HPDE6-E6E7 (cell line): Measurements from ENCODE around the gene ALPK3.
"Not testable (repeated sequence)": the region's sequence is repeated elsewhere in the genome, so short reads cannot be mapped to it uniquely, and the experiment has no call there.

Experiments
- DNase-seq: peaks from one replicate; pipeline ENCODE4 v3.0.0; 2011; ENCODE audit warnings: missing footprints; ENCODE audit errors: extremely low spot score

ALPK3 gene

DNA sequence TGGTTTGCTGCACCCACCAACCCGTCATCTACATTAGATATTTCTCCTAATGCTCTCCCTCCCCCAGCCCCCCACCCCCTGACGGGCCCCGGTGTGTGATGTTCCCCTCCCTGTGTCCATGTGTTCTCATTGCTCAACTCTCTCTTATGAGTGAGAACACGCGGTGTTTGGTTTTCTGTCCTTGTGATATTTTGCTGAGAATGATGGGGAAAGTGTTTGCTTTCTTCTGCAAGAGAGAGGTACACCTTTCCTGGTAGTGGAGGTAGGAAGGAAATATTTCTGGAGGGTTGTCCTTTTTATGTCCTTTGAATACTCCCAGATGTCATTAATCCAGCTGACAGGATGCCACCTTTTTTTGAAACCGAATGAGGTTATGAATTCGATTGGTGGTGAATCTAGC, 56.8 kb downstream of the ALPK3 start:
- DNase-seq = no peak

DNA sequence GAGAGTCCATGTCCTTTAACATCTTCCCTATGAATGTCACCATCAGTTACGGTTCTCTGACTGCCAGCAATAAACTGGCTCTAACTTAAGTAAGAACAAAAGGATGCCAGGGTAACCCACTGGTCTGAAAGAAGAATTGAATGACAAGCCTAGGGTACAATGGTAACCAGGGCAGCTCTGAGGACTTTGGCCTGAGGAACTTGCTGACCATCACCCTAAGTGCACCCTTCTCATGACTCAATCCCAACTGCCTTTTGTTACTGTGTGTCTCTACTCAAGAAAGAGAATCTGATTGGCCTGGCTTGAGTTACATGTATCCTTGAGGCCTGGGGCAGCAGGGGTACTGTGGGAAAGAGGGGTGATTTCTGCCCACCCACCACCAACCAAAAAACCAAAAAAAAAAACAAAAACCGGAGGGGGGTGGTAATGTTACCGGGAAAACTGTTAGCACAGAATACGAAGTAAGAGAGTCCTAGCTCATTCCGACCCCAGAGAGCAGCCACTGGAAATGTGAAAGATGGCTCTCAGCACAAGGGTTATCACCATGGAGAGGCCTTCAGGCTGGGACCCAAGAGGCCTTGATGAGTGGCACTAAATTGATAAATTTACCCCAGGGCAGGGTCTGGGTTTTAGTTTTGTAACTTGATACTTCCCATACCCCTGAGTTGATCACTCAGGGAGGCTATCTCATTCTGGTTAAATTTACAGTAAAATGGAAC, 58.0 kb downstream of the ALPK3 start:
- DNase-seq = no peak

DNA sequence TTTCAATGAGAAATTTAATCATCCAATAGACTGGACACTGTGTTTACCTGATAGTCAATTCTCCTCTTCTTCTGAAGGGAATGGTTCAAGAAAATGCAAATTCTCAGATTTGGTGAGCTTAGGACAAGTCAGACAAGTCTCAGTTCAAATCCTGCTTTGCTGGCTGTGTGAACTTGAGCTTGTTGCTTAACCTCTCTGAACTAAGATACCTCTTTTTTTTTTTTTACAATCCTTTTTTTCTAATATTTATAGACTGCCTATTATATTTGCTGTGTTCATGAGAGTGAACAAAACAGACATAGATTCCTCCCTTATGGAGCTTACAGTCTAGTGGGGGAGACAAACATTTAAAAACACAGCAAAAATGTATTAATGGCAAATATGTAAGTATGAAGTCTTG, 59.1 kb downstream of the ALPK3 start:
- DNase-seq = no peak

- DNase-seq = not testable (repeated sequence)
Measured at GRCh38 chr15:84877701-84878100, 60.5 kb downstream of the ALPK3 start.

GRCh38 chr15:84878504-84878903, 61.3 kb downstream of the ALPK3 start:
- DNase-seq = peak; percentile 50

DNA sequence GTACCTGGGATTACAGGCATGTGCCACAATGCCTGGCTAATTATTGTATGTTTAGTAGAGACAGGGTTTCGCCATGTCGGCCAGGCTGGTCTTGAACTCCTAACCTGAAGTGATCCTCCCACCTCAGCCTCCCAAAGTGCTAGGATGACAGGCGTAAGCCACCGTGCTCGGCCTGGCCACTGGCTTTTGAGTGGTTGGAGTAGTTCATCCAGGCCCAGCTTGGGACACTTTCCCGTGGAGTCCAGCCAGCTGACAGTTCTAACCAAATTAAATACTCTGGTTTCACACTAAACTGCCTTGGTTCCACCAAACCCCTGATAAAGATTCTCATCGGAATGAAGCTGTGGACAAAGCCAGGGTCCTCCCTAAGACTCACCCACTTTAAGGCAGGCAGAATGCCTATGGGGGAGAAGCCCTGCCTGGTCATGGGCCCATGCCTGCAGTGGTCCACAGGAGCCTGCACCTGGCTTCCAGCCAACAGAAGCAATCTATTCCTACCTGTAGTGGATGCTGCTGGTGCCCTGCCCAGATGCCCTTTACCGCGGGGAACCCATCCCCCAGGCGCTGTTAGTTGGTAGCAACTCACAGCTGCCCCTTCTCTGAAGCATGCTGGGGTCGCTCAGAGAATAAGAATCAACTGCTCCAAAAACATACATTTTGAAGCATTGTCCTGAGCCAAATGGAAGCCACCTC, 62.1 kb downstream of the ALPK3 start:
- no peak for DNase-seq

GRCh38 chr15:84880007-84880406, 62.9 kb downstream of the ALPK3 start:
- DNase-seq = no peak

GRCh38 chr15:84880822-84881519, 63.8 kb downstream of the ALPK3 start:
- no peak for DNase-seq

DNA sequence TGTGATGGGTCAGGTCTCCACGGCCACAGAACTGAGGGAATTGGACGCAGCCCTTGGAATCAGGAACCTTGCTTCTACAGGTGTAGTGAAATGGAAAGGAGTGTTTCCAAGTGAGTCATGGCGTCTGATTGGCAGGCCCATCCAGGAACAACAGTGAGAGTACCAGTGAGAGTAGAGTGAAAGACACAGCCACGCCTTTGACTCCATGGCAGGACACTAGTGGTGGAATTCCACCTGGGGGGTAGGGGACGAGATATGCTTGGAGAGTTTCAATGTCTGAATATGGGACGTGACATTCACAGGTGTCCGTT, 64.3 kb downstream of the ALPK3 start:
- DNase-seq = peak; percentile 37

- no peak for DNase-seq
Measured at GRCh38 chr15:84883466-84883865, 66.3 kb downstream of the ALPK3 start.

- DNase-seq = no peak
Measured at GRCh38 chr15:84883916-84884781, 67.0 kb downstream of the ALPK3 start, which contains the start of gene SLC28A1. Gene SLC28A1, plus strand, starts transcription at chr15:84884662. Its CDS starts 3,099 bp downstream, at chr15:84887761.

- DNase-seq = no peak
Measured at GRCh38 chr15:84885801-84886200, 68.6 kb downstream of the ALPK3 start.

DNA sequence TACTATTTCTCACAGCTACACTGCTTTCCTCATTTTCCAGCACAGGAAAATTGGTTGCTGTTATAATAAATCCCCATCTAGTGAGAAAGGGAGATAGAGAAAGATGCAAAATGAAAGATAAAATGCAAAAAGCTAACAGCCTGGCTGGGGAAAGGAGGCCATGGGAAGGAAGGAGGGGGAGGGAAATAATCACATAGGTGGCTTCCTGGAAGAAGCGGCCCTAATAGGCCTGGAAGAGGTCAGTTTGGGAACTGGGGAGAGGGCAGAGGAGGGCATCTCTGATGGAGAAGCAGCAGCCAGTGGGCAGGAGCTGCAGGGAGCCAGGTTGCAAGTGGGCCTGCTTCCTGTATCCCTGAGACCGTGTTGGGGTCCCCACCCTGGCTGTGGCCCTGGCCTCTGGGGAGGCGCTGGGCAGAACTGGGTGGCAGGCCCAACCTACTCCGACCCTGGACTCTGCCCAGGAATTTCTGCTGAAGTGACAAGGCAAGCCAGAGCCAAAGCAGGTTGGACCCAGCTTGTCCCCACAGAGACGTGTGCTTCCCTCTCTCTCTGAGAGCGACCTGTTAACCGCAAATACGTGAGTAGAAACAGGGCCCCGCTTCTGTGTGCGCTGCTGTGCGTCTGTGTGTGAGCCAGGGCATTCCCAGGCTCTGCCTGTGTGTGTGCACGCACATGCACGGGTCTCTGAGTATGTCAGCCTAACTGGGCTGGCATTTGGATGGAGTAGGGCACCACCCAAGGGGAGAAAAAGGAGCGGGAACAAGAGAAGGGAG, 69.2 kb downstream of the ALPK3 start:
- no peak for DNase-seq

- DNase-seq = no peak
Measured at GRCh38 chr15:84886984-84887299, 69.8 kb downstream of the ALPK3 start.

- DNase-seq = no peak
Measured at GRCh38 chr15:84887938-84888337, 70.8 kb downstream of the ALPK3 start.

DNA sequence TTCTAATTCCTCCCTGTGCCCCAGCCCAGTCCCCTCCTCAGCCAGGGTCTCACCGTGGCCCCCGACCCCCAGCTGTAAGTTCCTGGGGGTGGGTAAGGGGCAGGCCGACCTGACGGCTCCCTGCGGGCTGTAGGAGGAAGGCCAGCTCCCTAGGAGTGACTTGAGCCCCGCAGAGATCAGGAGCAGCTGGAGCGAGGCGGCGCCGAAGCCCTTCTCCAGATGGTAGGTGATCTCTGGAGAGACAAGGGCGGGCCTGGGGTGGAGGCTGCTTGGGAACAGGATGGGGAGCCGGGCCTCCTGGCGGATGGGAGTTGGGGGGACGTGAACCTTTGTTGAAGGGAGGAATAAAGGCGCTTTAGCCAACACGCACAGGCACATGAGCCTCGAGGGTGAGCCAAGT, 71.5 kb downstream of the ALPK3 start:
- DNase-seq = no peak

DNA sequence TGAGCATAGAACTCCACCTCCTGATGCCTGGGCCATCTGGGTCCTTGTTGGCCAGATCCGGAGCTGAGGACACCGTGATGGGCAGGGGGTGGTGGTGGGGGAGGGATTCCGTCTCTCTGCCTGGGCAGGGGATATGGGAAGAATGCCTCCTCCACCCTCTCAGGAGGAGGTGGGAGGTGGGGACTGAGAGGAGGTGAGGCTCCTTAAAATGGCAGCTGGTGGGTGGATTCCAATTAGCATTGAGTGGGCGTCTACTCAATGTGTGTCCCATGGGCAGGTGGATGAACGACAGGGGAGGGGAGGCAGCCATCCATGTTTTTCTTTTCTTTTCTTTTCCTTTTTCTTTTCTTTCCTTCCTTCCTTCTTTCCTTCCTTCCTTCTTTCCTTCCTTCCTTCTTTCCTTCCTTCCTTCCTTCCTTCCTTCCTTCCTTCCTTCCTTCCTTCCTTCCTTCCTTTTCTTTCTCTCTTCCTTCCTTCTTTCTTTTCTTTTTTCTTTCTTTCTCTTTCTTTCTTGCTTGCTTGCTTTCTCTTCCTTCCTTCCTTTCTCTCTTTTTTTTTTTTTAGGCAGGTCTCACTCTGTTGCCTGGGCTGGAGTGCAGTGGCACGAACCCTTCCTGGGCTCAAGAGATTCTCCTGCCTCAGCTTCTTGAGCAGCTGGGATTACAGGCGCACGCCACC, 72.3 kb downstream of the ALPK3 start:
- DNase-seq = no peak

- no peak for DNase-seq
Measured at GRCh38 chr15:84889991-84890669, 73.0 kb downstream of the ALPK3 start.

- DNase-seq = no peak
Measured at GRCh38 chr15:84890670-84891162, 73.6 kb downstream of the ALPK3 start.

DNA sequence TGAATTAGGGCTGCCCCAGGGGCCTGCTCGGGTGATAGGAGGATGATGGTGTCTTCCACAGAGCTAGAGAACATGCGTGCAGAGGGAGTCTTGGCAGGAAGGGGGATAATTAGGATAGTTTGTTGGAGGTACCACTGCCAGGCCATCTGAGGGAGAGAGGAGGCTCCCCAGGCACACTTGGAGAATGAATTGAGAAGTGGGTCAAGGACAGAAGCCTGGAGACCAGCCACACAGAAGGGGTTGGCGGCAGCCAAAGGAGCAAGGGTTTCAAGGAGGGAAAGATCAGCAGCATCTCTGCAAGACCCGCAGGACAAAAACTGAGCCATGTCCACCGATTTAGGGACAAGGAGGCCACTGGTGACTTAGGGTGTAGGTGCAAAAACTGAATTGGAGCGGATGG, 74.2 kb downstream of the ALPK3 start:
- no peak for DNase-seq
